ENCODE data around the gene TMCO5A. TPM values are rescaled to one million over a fixed set of nuclear protein-coding genes. Genes with fewer than 3 reads are reported as not detected.
A peak's percentile ranks its signal among the peaks of the same experiment; 100 is the strongest.
"Not testable (repeated sequence)": the region's sequence is repeated elsewhere in the genome, so short reads cannot be mapped to it uniquely, and the experiment has no call there.

Gene TMCO5A
- total and polyA plus RNA-seq, 4 donors = 0.07 to 0.30 TPM; not detected in 2

GRCh38 chr15:37940876-37941275 lies 6.4 kb downstream of the TMCO5A start:
- Histone ChIP-seq H3K4me1 (ENCODE audit: control insufficient read depth in 5 of 5, insufficient read depth in 5 of 5, low read length in 5 of 5) (no peaks in the 10 kb centered on the region), H3K9ac (ENCODE audit: insufficient read depth in 1 of 2, low read length in 2 of 2) (no peak overlapping the region), H3K36me3 (ENCODE audit: control insufficient read depth in 4 of 4, insufficient read depth in 4 of 4, low read length in 4 of 4) (no peaks in the 10 kb centered on the region), H3K9me3 (ENCODE audit: control insufficient read depth in 4 of 4, insufficient read depth in 3 of 4, low read length in 3 of 4) (peaks cover 0 to 6% (median under 1%) of the 10 kb centered on the region in 4 donors), H3K27ac (ENCODE audit: low read depth in 1 of 2, low read length in 1 of 2) (no peak overlapping the region), H3K4me3 (no peak overlapping the region), H3K27me3 (ENCODE audit: control insufficient read depth in 3 of 3, insufficient read depth in 3 of 3, low read length in 2 of 3) (no peaks in the 10 kb centered on the region)
- DNase-seq = peak in 1 of 3 donors; percentile 19
- ATAC-seq (ENCODE audit: insufficient read depth, low FRiP score) = no peak
- TF ChIP-seq CTCF (IDR thresholded peaks at IDR 0.05; ENCODE audit: control extremely low read depth, extremely low read depth) = no peak
- 44 to 61% methylated on average over 3 of the region's 3 CpGs for WGBS, 2 donors

GRCh38 chr15:37941779-37942178 lies 7.3 kb downstream of the TMCO5A start:
- Histone ChIP-seq H3K4me1 (ENCODE audit: control insufficient read depth in 5 of 5, insufficient read depth in 5 of 5, low read length in 5 of 5) (no peaks in the 10 kb centered on the region), H3K36me3 (ENCODE audit: control insufficient read depth in 4 of 4, insufficient read depth in 4 of 4, low read length in 4 of 4) (no peaks in the 10 kb centered on the region), H3K9me3 (ENCODE audit: control insufficient read depth in 4 of 4, insufficient read depth in 3 of 4, low read length in 3 of 4) (peaks cover 0 to 7% (median 2%) of the 10 kb centered on the region in 4 donors), H3K27ac (ENCODE audit: low read depth in 1 of 2, low read length in 1 of 2) (no peak overlapping the region), H3K9ac (ENCODE audit: insufficient read depth in 1 of 2, low read length in 2 of 2) (no peak overlapping the region), H3K27me3 (ENCODE audit: control insufficient read depth in 3 of 3, insufficient read depth in 3 of 3, low read length in 2 of 3) (no peaks in the 10 kb centered on the region), H3K4me3 (no peak overlapping the region)
- DNase-seq = no peak
- ATAC-seq (ENCODE audit: insufficient read depth, low FRiP score) = no peak
- TF ChIP-seq CTCF (IDR thresholded peaks at IDR 0.05; ENCODE audit: control extremely low read depth, extremely low read depth) = no peak

GRCh38 chr15:37951999-37952398 lies 17.6 kb downstream of the TMCO5A start:
- DNase-seq = no peak
- H3K27ac ChIP-seq (ENCODE audit: low read depth in 1 of 2, low read length in 1 of 2) = no peak overlapping the region
- H3K9me3 ChIP-seq (ENCODE audit: control insufficient read depth in 4 of 4, insufficient read depth in 3 of 4, low read length in 3 of 4) = no peaks in the 10 kb centered on the region
- no peak for TF ChIP-seq CTCF (IDR thresholded peaks at IDR 0.05; ENCODE audit: control extremely low read depth, extremely low read depth)
- ATAC-seq (ENCODE audit: insufficient read depth, low FRiP score) = no peak
- H3K4me3 ChIP-seq = no peak overlapping the region
- H3K27me3 ChIP-seq (ENCODE audit: control insufficient read depth in 3 of 3, insufficient read depth in 3 of 3, low read length in 2 of 3) = no peaks in the 10 kb centered on the region
- WGBS, 2 donors = 85 to 94% methylated on average over 4 of the region's 4 CpGs
- no peak overlapping the region for H3K9ac ChIP-seq (ENCODE audit: insufficient read depth in 1 of 2, low read length in 2 of 2)
- no peaks in the 10 kb centered on the region for H3K4me1 ChIP-seq (ENCODE audit: control insufficient read depth in 5 of 5, insufficient read depth in 5 of 5, low read length in 5 of 5)
- no peaks in the 10 kb centered on the region for H3K36me3 ChIP-seq (ENCODE audit: control insufficient read depth in 4 of 4, insufficient read depth in 4 of 4, low read length in 4 of 4)

- WGBS, 2 donors = 92 to 100% methylated on average over 1 of the region's 1 CpG
- H3K27ac ChIP-seq (ENCODE audit: low read depth in 1 of 2, low read length in 1 of 2); H3K36me3 ChIP-seq (ENCODE audit: control insufficient read depth in 4 of 4, insufficient read depth in 4 of 4, low read length in 4 of 4); H3K4me1 ChIP-seq (ENCODE audit: control insufficient read depth in 5 of 5, insufficient read depth in 5 of 5, low read length in 5 of 5); H3K4me3 ChIP-seq; H3K9me3 ChIP-seq (ENCODE audit: control insufficient read depth in 4 of 4, insufficient read depth in 3 of 4, low read length in 3 of 4); DNase-seq; ATAC-seq (ENCODE audit: insufficient read depth, low FRiP score); H3K9ac ChIP-seq (ENCODE audit: insufficient read depth in 1 of 2, low read length in 2 of 2); H3K27me3 ChIP-seq (ENCODE audit: control insufficient read depth in 3 of 3, insufficient read depth in 3 of 3, low read length in 2 of 3): not testable (repeated sequence)
These were observed 26.3 kb downstream of the TMCO5A start for GRCh38 chr15:37960742-37961141.

Measured in lung (tissue), 12 donors.